ENCODE results near the gene MAT2A. TPM values are rescaled to one million over a fixed set of nuclear protein-coding genes. Genes with fewer than 3 reads are reported as not detected.
"Not testable (repeated sequence)": the region's sequence is repeated elsewhere in the genome, so short reads cannot be mapped to it uniquely, and the experiment has no call there.

MAT2A gene
- total RNA-seq, 1 donor from 2014 or later, result 118 TPM

DNA sequence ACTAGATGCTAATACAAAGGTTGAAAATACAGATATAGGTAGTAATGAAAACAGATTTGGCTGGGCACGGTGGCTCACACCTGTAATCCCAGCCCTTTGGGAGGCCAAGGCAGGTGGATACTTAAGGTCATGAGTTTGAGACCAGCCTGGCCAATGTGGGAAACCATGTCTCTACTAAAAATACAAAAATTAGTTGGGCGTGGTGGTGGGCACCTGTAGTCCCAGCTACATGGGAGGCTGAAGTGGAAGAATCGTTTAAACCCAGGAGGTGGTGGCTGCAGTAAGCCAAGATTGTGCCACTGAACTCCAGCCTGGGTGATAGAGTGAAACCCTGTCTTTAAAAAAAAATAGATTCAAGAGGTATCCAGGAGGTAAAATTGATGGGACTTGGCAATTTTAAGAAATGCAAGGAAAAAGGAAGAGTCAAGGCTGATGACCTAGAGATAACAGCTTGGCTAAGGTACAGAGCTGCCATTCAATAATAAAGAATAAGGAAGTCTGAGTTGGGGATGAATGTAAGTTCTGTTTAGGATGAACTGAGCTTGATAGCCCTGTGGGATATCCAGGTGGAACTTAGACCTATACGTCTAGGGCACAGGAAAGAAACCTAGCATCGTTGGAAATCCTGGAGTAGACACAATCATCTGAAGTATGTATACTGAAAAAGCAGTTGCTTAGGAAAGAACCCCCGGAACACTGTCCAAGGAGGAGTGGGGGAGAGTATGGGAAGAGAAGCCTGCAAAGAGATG lies 9.1 kb downstream of the MAT2A start:
- DNase-seq, result no peak

DNA sequence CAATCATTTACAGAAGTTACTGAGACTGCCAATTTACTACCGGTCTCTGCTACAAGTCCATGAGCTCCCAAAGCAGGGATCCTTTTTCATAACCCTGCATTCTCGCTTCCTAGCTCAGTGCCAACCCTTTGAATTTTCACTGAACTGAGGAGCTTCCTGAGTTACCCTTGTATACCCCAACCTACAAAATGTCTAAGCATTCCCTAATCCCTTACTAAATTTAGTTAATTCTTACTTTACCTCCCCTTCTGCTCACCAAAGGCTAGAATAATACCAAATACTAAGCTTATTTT lies 9.6 kb downstream of the MAT2A start:
- DNase-seq, result no peak

GRCh38 chr2:85549095-85549494 lies 10.1 kb downstream of the MAT2A start:
- no peak for DNase-seq

- peak; percentile 25 for DNase-seq
Measured at GRCh38 chr2:85549826-85550225, 10.9 kb downstream of the MAT2A start.

GRCh38 chr2:85550486-85550885 lies 11.5 kb downstream of the MAT2A start:
- no peak for DNase-seq

- peak; percentile 92 for DNase-seq
Measured at GRCh38 chr2:85551698-85552678, 13.0 kb downstream of the MAT2A start.

DNA sequence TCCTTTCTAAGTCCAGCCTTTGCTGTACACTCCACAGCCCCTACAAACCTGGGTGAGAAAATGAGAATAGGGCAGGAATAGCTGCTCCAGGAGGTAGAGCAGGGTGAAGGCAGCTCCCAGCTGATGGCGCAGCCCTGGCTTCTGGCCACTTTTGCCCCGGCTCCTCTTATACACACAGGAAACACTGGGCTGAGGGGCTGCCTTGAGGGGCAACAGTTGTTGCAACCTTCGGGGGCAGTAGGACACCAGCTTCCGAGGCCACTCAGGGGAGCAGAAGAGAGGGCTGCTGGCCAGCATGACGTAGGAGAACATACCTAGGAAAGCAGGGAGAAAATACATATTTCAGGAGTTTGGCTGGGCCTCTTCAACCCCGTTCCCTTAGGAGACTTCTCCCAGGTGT lies 14.2 kb downstream of the MAT2A start:
- DNase-seq, result no peak

GRCh38 chr2:85554980-85555612 lies 16.1 kb downstream of the MAT2A start:
- DNase-seq, result no peak

DNA sequence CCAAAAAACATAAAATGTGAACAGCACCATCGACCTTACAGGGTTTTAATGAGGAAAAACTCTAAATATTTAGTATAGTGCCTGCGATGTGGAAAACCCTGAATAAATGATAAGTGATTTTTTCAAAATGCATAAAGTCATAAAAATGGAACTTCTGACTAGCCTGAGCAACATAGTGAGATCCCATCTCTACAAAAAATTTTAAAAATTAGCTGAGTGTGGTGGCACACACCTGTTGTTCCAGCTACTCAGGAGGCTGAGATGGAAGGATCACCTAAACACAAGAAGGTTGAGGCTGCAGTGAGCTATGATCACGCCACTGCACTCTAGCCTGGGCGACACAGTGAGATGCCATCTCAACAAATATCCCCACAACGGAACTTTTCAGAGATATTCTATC lies 18.2 kb downstream of the MAT2A start:
- no peak for DNase-seq

DNA sequence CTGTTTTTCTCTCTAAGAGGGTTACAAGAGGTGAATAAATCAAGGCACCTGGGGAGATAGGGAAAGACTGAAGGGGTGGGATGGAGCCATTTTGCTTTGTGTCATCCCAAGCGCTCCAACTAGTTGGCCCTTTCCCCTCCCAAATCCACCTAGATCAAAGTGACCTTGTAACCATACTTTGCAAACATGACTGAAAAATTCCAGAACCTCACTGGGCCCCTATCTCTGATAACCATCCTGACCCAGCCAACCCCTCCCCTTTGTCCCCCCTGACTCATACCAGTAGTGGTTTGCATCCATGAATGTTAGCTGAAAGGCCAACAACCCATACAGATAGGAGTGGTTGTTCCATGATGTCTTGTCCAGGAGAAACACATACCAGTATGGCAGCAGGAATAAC lies 19.2 kb downstream of the MAT2A start:
- no peak for DNase-seq

GRCh38 chr2:85560403-85560726 lies 21.4 kb downstream of the MAT2A start:
- not testable (repeated sequence) for DNase-seq

GRCh38 chr2:85560812-85561279 lies 21.9 kb downstream of the MAT2A start:
- DNase-seq, result no peak

GRCh38 chr2:85561280-85562212 lies 22.6 kb downstream of the MAT2A start, which contains the start of gene GGCX:
GGCX (minus strand) TSS chr2:85561493; CDS start chr2:85561428, 65 bp downstream.
- DNase-seq, result peak; percentile 98

DNA sequence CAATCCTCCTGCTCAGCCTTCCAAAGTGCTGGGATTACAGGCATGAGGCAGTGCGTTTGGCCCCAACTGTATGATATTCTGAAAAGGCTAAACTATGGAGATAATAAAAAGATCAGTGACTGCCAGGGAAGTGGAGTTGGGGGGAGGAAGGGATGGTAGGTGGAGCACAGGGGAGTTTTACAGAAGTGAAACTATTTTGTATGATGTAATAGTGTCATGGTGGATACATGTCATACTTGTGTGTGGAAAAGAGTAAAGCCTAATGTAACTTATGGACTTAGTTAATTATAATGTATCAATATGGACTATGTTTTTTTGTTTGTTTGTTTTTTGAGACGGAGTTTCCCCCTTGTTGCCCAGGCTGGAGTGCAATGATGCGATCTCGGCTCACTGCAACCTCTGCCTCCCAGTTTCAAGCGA lies 25.2 kb downstream of the MAT2A start:
- no peak for DNase-seq

DNA sequence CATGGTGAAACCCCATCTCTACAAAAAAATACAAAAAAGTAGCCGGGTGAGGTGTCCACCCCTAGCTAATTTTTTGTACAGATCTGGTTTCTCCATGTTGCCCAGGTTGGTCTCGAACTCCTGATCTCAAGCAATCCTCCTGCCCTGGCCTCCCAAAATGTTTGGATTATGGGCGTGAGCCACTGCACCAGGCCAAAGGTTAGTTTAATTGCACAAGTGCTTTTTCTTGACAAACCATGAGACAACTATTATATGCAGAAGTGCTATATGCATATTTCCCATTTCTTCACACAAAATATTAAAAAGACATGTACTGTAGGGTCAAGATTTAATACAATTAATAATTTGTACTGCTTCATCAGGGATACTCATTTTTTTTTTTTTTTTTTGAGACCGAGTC lies 27.3 kb downstream of the MAT2A start:
- DNase-seq, result no peak

DNA sequence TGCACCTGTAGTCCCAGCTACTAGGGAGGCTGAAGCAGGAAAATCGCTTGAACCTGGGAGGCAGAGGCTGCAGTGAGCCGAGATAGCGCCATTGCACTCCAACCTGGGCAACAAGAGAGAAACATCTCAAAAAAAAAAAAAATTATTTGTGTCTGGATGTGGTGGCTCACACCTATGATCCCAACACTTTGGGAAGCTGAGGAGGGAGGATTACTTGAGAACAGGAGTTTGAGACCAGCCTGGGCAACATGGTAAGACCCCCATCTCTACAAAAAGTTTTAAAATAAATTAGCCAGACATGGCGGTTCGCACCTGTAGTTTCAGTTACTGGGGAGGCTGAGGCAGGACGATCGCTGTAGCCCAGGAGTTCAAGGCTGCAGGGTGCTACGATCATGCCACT lies 36.8 kb downstream of the MAT2A start:
- DNase-seq, result no peak

DNA sequence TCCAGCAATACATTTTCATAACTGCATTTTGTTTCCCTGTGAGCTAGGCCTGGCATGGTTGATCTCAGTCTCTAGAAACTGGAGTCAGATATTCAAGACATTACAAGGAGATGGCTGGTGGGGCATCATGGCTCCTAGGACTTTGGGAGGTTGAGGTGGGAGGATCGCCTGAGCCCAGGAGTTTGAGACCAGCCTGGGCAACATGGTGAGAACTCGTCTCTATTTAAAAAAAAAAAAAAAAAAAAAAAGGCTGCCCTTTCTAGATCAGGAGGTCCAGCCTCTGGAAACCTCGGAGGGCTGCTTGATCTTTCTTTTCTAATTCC lies 38.1 kb downstream of the MAT2A start:
- DNase-seq, result no peak

DNA sequence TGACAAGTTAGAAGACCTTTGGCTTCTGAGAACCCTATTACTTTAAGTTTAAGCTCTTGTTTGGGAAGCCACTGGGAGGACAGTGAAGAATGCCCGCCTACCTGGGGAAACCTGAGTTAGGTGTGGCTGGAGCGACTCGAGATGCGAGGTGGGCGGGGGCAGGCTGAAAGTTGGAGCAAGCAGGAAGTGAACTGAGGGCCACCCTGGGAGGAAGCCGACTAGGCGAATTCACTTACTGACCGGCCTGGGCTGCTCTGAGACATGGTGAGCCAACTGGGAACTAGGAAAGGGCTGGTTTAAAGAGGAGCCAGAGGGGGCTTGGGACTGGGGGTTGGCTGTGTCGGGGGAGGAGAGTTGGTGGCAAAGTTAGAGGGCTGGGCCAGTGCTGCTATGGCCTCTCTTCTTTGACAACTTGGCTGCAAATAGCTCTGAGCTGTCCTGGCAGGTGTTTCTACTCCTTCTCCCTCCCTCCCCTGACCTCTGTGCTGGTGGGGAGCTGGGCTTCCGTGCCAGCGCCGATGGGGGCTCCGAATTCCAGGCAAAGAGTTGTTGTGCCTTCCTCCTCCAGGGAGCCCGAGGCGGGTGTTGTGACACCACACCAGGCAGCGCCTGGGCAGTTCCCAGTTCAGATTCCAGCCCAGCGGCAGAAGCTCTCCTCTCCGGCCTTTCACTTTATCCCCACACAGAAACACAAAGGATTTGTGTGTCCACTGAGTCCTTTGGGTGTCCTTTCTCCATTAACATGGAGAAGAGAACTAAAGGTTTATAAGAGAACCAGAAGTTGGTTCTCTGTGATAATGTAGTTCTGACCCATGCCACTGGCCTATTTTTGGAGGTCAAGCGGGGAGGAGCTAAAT lies 38.6 kb downstream of the MAT2A start, which contains the start of gene VAMP8:
VAMP8 (plus strand) TSS at position 201 of the 857 bp plus-strand sequence; CDS start at position 262, 61 bp downstream.
- DNase-seq, result peak; percentile 46

GRCh38 chr2:85578243-85579180 lies 39.5 kb downstream of the MAT2A start:
- peak; percentile 43 for DNase-seq

Measured in tongue (tissue), 2 donors.